GM19099 (cell line): ENCODE results near the gene DHRS7C.

ENCODE experiments used
- POLR2A ChIP-seq: IDR thresholded peaks from 3 replicates; pipeline ENCODE4 v1.6.1; 2011; ENCODE audit warnings: low read depth; ENCODE audit not compliant: insufficient read length; ENCODE audit errors: extremely low read depth

DHRS7C gene

DNA sequence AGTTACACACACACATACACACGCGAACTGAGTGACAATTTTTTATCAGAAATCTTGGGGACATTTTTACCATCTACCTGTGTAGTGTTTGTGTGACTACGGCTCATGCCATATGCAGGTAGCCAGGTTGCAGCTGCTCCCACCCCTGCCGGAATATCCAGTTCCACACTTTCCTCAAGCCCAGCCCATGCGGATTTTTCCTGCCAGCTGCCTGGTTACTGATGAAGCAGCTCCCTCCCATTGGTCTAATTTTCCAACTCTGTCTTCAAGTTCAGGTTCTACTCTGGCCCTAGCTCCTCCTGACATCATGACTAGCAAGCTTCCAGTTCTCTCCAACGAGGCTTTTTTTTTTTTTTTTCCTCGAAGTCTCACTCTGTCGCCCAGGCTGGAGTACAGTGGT lies 25.7 kb upstream of the DHRS7C start:
- TF ChIP-seq POLR2A, result no peak

DNA sequence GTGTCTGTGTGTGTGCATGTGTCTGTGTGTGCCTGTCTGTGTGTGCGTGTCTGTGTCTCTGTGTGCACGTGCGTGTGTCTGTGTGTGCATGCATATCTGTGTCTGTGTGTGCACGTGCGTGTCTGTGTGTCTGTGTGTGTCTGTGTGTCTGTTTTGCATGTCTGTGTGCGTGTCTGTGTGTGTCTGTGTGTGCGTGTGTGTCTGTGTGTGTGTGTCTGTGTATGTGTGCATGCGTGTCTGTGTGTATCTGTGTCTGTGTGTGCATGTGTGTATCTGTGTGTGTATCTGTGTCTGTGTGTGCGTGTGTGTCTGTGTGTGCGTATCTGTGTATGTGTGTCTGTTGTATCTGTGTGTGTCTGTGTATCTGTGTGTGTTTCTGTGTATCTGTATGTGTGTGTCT lies 25.1 kb upstream of the DHRS7C start:
- TF ChIP-seq POLR2A, result no peak

DNA sequence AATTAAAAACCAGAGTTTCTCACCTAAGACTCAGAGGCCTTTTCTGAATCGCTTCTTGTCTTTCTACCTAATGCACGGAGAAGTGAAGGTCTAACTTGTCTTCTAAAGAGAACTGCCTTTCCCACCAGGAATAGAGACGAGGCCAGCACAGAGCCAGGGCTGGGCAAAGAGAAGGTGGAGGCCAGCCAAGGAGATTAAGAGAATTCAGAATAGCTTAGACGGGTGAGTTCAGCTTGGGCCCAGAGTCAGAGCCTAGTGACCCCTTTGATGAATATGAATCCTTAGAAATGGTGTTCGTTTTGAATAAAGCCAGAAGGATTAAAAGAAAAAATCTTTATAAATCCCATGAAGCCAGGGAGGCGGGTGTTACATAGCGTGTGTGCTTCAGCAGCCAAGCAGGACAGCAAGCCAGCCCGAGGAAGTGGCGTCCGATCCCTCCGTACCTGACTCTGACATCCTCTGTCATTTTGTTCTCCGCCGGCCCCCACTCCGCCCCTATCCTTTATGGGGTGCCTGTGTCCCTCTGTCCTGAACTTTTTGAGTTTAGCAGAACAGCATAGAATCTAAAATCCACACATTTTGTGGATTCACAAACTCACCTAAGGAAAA lies 23.0 kb upstream of the DHRS7C start:
- no peak for TF ChIP-seq POLR2A

DNA sequence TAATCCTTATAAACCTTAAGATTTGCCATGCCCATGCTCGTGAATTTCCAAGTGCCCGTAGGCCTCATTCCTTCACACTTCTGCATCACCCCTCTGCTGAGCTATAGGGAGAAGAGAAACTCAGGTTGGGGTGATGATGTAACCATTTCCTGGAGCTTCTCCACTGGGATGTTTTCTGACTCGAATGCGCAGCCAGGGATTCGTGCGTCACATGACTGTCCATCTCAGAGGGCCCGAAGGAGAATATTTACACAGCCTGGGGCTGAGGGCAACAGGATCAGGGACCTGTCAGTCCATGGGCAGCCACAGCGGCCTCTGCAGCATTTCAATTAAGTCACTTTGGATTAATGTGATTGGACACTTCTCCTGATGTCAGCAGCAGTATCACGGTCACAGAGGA lies 21.8 kb upstream of the DHRS7C start:
- TF ChIP-seq POLR2A, result no peak

DNA sequence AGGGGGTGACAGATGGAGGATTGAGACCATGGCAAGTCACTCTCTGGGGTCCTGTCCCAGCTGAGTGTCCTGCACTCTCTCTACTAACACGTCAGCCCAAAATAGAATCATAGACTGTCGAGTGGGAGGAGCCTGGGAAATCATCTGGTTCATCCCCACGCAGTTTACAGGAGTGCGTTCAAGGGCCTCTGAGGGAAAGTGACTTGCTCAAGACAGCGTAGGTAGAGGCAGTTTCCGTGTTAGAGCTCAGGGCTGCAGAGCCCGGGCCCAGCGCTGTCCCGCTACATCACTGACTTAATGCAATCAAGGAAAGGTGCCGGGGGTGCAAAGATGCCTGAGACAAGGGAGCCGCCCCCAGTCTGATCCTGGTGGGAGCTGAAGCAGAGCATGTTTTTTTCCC lies 20.1 kb upstream of the DHRS7C start:
- no peak for TF ChIP-seq POLR2A

DNA sequence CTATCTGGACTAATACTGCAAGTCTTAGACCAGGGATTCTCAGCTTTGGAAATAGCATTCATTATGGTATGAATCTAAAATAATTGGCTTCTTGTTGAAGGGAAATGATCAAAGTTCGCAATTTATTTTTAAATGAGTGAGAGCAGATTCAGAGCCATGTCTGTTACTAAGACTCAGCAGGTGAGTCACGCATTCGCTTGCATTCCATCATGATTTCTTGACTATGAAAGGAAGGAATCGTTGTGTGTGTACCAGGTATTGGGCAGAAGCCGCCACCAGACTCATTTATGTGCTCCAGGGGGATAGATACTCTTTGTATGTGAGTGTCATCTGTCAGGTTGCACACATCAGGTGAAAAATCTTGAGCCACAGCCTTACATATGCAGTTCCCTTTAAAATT lies 19.7 kb upstream of the DHRS7C start:
- TF ChIP-seq POLR2A, result no peak

DNA sequence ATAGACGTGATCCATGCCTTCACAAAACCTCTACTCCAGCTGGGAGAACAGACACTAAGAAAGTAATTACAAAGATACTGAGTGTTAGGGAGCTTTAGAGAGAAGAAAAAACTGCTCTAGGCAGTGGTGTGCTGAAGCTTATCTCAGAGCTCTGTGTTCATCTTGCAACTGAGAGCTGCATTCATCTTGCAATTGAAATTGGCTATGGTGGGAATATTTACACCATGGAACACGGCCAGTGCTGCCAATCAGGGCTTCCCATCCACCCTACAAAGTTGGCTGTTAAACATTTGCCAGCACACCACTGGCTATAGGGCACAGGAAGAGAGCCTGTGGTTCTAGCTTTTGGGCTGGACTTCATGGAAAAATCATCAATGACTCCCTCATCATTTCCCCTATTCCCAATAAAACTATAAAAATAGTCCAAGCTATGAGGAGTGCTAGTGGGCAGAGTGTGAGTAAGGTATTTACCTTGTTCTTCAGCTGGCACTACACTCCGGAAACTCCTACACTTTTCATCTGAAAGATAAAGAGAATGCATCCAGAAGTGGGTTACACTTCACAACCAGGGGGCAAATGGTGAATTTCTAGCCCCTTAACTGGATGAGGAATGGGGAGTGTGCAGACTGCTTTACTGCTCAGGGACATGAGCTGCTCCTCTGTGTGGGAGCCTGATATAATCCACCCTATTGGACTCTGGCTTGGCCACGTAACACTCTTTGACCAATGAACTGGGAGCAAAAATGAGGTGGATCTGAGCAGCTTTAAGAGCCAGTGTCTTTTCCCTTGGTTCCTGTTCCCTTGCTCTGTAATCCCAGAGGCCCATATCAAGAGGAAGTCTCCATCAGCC lies 18.9 kb upstream of the DHRS7C start:
- no peak for TF ChIP-seq POLR2A

DNA sequence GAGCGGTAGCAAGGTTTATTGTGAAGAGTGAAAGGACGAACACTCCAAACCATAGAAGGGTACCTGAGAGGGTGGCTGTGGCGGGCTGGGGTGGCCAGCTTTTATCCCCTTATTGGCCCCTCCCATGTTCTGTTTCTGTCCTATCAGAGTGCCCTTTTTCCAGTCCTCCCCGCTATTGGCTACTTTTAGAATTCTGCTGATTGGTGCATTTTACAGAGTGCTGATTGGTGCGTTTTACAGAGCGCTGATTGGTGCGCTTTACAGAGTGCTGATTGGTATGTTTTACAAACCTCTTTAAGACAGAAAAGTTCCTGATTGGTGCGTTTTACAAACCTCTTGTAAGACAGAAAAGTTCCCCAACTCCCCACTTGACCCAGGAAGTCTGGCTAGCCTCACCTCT lies 18.0 kb upstream of the DHRS7C start:
- TF ChIP-seq POLR2A, result no peak

DNA sequence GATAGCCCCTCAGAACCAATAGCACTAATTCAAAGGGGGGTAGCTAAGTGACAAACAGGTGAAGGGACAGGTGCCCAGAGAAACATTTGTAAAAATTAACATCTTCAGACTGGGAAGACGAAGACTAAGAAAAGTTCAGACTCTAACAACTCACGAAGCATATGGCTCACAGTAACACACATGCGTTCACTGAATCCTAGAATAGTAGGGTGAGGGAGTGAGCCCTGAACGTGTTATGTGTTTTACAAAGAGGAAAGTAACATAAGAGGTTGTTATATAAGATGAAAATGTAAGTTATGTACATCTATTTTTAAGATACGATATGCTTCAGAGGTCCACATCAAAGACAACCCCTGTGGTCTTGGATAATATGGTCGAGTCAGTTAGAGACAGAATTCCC lies 15.3 kb upstream of the DHRS7C start:
- no peak for TF ChIP-seq POLR2A

DNA sequence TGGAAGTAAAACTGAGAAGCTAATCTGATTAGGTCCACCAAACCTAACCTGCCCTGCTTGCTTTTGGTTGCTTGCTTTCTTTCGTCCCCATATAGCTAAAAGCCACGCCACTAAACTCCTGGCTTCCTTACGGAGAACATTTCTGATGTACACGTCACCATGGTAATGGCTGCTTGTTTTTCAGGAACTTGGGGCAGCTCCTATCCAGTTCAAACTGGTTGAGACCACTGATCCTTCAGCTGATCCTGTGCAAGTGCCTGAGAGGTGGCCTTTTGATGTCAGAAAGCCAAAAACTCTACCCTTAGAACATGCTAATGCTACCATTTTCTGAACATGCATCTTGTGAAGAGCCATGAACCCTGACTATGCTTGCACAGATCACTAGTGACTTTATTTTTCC lies 14.4 kb upstream of the DHRS7C start:
- no peak for TF ChIP-seq POLR2A

DNA sequence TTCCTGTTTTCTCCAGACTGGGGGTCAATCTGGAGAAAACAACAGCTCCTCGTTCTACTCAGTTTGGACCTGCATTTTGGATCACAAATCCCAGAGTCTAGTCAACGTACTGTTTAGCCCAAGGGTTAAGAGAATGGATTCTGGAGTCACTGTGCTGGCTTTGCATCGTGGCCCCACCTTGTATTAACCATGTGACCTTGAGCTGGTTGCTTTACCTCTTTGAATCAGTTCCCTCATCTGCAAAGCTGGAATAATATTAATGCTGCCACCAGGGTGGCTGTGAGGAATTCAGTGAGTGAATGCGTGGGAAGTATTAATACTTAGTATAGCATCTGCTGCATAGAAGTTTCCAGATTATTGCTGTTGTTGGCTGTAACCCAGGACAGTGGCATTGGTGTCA lies 11.3 kb upstream of the DHRS7C start:
- TF ChIP-seq POLR2A, result no peak

DNA sequence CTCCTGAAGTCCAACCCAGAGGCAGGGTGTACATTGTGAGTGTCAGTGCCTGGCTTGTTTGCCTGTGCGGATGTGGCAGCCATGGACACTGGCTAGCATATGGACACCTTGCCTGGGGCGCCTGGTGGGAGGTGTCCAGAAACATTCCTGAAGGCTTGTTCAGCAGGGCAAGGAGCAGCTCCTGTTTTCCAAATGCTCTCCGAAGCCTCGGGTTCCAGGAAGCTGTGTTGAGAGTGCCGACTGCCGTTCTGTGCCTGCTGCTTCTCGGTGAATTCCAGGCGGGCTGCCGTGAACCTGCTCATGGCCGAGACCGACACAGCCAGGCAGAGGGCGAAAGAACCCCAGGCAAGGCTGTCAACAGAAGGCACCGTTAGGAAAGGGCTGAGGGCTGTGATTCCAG lies 10.9 kb upstream of the DHRS7C start:
- TF ChIP-seq POLR2A, result no peak

DNA sequence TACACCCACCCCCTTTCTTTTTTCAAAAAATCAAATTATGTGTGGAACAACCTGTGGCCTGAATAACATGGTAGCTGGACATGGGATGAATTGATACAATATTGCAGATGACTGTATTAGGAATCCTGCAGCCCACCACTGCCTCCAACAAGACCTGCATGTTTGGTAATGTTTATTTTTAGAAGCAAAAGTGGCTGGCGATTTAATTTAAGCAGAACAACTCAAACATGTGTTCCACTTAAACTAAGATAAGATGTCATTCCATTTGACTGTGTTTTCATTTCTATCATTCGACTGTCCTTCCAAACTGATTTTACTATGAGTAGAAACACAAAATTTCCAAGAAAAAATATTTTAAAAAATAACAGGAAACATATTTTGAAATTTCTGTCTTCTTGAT lies 10.1 kb upstream of the DHRS7C start:
- TF ChIP-seq POLR2A, result no peak

DNA sequence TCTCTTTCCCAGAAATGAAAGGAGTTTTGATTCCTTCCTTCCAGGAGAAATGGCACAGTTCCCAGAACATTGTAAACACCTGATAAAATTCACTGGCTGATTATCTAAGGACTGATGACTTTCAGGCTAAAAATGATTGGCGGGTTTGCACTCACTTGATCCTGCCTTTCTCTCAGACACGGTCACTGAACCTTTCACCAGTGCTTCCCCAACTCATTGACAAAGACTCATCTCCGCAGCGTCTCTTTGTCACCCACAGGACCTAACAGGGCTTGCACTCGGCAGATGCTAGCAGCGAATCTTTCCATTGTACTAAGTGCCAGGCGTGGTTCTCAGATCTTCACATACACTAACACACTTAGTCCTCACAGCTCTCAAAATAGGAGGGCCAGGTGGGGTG lies 7.3 kb upstream of the DHRS7C start:
- TF ChIP-seq POLR2A, result no peak

DNA sequence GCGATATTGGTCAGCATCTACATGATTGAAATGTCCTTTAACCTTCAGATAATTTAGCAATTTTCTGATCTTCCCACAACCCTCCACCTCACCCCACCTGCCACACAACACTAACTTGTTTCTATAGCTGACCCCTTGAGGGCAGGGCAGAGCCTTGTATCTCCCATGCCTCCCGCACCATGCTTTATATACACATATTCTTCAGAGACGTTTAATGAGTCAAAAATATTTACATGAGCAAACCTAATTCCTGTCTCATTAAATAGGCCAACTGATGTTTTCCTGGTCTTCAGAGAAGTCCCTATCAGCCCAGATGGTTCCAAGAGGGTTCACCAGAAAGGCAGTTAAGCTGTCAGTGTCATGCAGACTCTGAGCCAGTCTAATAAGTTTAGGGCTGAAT lies 6.6 kb upstream of the DHRS7C start:
- no peak for TF ChIP-seq POLR2A

DNA sequence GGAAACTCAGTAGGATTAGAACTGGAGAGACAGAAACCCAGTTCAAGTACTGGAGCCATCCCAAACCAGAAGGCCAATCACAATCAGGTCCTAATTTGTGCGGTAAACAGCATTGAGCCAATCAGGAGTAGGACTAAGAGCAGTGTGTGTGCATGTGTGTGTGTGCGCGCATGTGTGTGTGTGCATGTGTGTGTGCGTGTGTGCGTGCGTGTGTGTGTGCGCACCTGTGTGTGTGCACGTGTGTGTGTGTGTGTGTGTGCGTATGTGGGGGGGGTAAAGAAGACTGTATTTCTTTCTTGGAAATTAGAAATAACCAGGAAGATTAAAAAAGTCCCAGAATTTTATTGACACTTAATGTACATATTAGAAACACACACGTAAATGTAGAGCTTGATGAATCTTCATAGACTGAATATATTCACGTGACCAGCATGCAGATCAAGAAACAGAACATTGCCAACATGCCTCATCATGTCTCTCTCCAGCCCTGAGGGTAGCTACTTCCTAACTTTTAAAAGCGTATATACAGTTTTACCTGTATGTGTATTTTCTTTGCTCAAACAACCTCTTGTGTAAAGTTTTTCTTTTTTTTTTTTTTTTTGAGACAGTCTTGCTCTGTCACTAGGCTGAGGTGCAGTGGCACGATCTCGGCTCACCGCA lies 919 bp upstream of the DHRS7C start:
- no peak for TF ChIP-seq POLR2A
